SK-N-SH (cell line): ENCODE measurements around the gene SPEG. TPM values are rescaled to one million over a fixed set of nuclear protein-coding genes. Genes with fewer than 3 reads are reported as not detected.

Experiments
- CTCF ChIA-PET: fragments of 300-600, 350-600 bp; formaldehyde crosslinking; extraction: SDS; loops from one replicate; lab custom pipeline; 2021; lab: Yijun Ruan, JAX
- POLR2A ChIA-PET: fragments of 350-600 bp; sonication (Branson Sonifier 250); formaldehyde crosslinking; extraction: SDS; loops from one replicate; lab custom pipeline; 2020; ENCODE audit warnings: antibody characterized with exemption, inconsistent platforms; lab: Yijun Ruan, JAX
- DNase-seq: peaks from one replicate; pipeline ENCODE4 v3.0.0; 2012
- H2AFZ ChIP-seq: fragments of 200-600 bp; sonication (generic); 2 replicates; pipeline ENCODE4 v1.8.1; 2016; ENCODE audit warnings: antibody characterized with exemption, mild to moderate bottlenecking, low read depth
- H3F3A ChIP-seq: fragments of 200-600 bp; sonication (generic); replicated peaks from 2 replicates; pipeline ENCODE3; 2016; ENCODE audit warnings: antibody characterized with exemption, mild to moderate bottlenecking; ENCODE audit not compliant: insufficient read depth
- H3K27ac ChIP-seq, 2 experiments: fragments of 200-500 bp in 1 of 2; fragments of 200-600 bp in 1 of 2; sonication (Bioruptor generic) in 1 of 2; sonication (generic), shearing (Covaris generic) in 1 of 2; 2 replicates each; pipeline versions ENCODE4 v1.5.1 to v1.6.1; 2014 to 2016; ENCODE audit warnings: low read depth in 2 of 2, inconsistent platforms in 1 of 2, low read length in 1 of 2, mild to moderate bottlenecking in 1 of 2, mixed read lengths in 1 of 2
- H3K27me3 ChIP-seq: fragments of 200-600 bp; sonication (generic), shearing (Covaris generic); 2 replicates; pipeline ENCODE4 v1.6.1; 2016; ENCODE audit warnings: mixed run types; ENCODE audit not compliant: insufficient read depth
- H3K36me3 ChIP-seq, 2 experiments: fragments of 200-500 bp in 1 of 2; fragments of 200-600 bp in 1 of 2; sonication (Bioruptor generic) in 1 of 2; sonication (generic) in 1 of 2; replicated peaks in 1 of 2; 2 replicates each; pipeline versions ENCODE3 to v1.5.1; 2014 to 2016; ENCODE audit warnings: low read length in 1 of 2, mild to moderate bottlenecking in 1 of 2; ENCODE audit not compliant: insufficient read depth in 2 of 2, control insufficient read depth in 1 of 2
- H3K4me1 ChIP-seq, 2 experiments: fragments of 200-500 bp in 1 of 2; fragments of 200-600 bp in 1 of 2; sonication (Bioruptor generic) in 1 of 2; sonication (generic), shearing (Covaris generic) in 1 of 2; 2 replicates each; pipeline versions ENCODE4 v1.5.1 to v1.6.1; 2014 to 2016; ENCODE audit warnings: low read depth in 1 of 2, low read length in 1 of 2, mixed run types in 1 of 2; ENCODE audit not compliant: insufficient read depth in 2 of 2, control insufficient read depth in 1 of 2
- H3K4me2 ChIP-seq: fragments of 200-600 bp; sonication (generic), shearing (Covaris generic); 2 replicates; pipeline ENCODE4 v1.6.1; 2017; ENCODE audit warnings: mixed run types
- H3K4me3 ChIP-seq, 2 experiments: fragments of 200-500 bp in 1 of 2; fragments of 200-600 bp in 1 of 2; sonication (Bioruptor generic) in 1 of 2; sonication (generic), shearing (Covaris generic) in 1 of 2; 2 replicates each; pipeline versions ENCODE4 v1.5.1 to v1.8.1; 2014 to 2016; ENCODE audit warnings: low read depth in 2 of 2, inconsistent platforms in 1 of 2, low read length in 1 of 2, mild to moderate bottlenecking in 1 of 2, mixed read lengths in 1 of 2, moderate library complexity in 1 of 2
- H3K79me2 ChIP-seq: fragments of 200-600 bp; sonication (generic); 2 replicates; pipeline ENCODE4 v1.8.1; 2017; ENCODE audit warnings: mild to moderate bottlenecking; ENCODE audit not compliant: insufficient read depth
- H3K9ac ChIP-seq: fragments of 200-600 bp; sonication (generic); 2 replicates; pipeline ENCODE4 v1.6.1; 2017; ENCODE audit warnings: mixed run types
- H3K9me2 ChIP-seq: fragments of 200-600 bp; sonication (generic); 2 replicates; pipeline ENCODE4 v1.6.1; 2017; ENCODE audit warnings: mixed run types
- H3K9me3 ChIP-seq: fragments of 200-600 bp; sonication (generic); 2 replicates; pipeline ENCODE4 v1.6.1; 2017; ENCODE audit warnings: mixed run types, mild to moderate bottlenecking, moderate library complexity
- H4K20me1 ChIP-seq: fragments of 200-600 bp; sonication (generic); 2 replicates; pipeline ENCODE4 v1.6.1; 2017; ENCODE audit warnings: mild to moderate bottlenecking, mixed run types; ENCODE audit not compliant: insufficient read depth
- EP300 ChIP-seq, 2 experiments: IDR thresholded peaks; 2 replicates each; pipeline versions ENCODE4 v1.4.0 to v1.6.1; 2012; ENCODE audit warnings: borderline replicate concordance in 1 of 2, low read depth in 1 of 2, low read length in 1 of 2
- FOSL2 ChIP-seq: IDR thresholded peaks from 2 replicates; pipeline ENCODE4 v1.4.0; 2012; ENCODE audit warnings: low read depth, mild to moderate bottlenecking, moderate library complexity, borderline replicate concordance
- FOXJ3 ChIP-seq: sonication (generic); formaldehyde crosslinking; IDR thresholded peaks from 2 replicates; pipeline ENCODE4 v1.5.1; 2020; ENCODE audit warnings: mild to moderate bottlenecking, missing genetic modification reagents
- FOXM1 ChIP-seq: IDR thresholded peaks from 2 replicates; pipeline ENCODE4 v1.4.0; 2012; ENCODE audit warnings: low read depth, mild to moderate bottlenecking
- GABPA ChIP-seq: IDR thresholded peaks from 2 replicates; pipeline ENCODE4 v1.4.0; 2012; ENCODE audit warnings: low read depth, mild to moderate bottlenecking
- GATA2 ChIP-seq: sonication (generic); formaldehyde crosslinking; IDR thresholded peaks from 2 replicates; pipeline ENCODE4 v1.5.0; 2020; ENCODE audit warnings: mild to moderate bottlenecking, missing genetic modification reagents
- JUND ChIP-seq: IDR thresholded peaks from 2 replicates; pipeline ENCODE4 v1.4.0; 2012
- MEF2A ChIP-seq: IDR thresholded peaks from 2 replicates; pipeline ENCODE4 v1.4.0; 2012; ENCODE audit warnings: low read depth, borderline replicate concordance
- MXI1 ChIP-seq: IDR thresholded peaks from 2 replicates; pipeline ENCODE4 v1.6.1; 2012; ENCODE audit warnings: mild to moderate bottlenecking, low read depth, low read length, improper control_type of control experiment
- NFIC ChIP-seq: IDR thresholded peaks from 2 replicates; pipeline ENCODE4 v1.4.0; 2012; ENCODE audit warnings: borderline replicate concordance
- NRF1 ChIP-seq: IDR thresholded peaks from 2 replicates; pipeline ENCODE4 v1.6.1; 2012; ENCODE audit warnings: low read depth, mild to moderate bottlenecking, low read length
- RAD21 ChIP-seq: IDR thresholded peaks from 2 replicates; pipeline ENCODE4 v1.6.1; 2012; ENCODE audit warnings: mild to moderate bottlenecking, low read length
- RFX5 ChIP-seq: IDR thresholded peaks from 2 replicates; pipeline ENCODE4 v1.6.1; 2012; ENCODE audit warnings: mild to moderate bottlenecking, improper control_type of control experiment, low read length
- SIN3A ChIP-seq: IDR thresholded peaks from 2 replicates; pipeline ENCODE4 v1.6.1; 2012; ENCODE audit warnings: low read depth, mild to moderate bottlenecking, low read length, moderate library complexity, borderline replicate concordance
- TEAD4 ChIP-seq: IDR thresholded peaks from 2 replicates; pipeline ENCODE4 v1.4.0; 2012; ENCODE audit warnings: mild to moderate bottlenecking, borderline replicate concordance; ENCODE audit not compliant: insufficient read depth
- WGBS: methylation state at CpG from one replicate; pipeline ENCODE4 v1.1.6; 2017; ENCODE audit warnings: low lambda C conversion rate; 5-methylcytosine and 5-hydroxymethylcytosine counted together
- polyA plus RNA-seq, 3 experiments: library from polyadenylated mRNA; depleted of rRNA; stranded (reverse); fragments of >200 nt; gene quantifications; 2 replicates each; pipeline ENCODE4 v1.2.3, GENCODE V29; 2012
- TF ChIP-seq, protein P1 (sequence below): fragments of 150-350 bp; IDR thresholded peaks from 2 replicates; pipeline ENCODE4 v1.6.1; 2016; ENCODE audit warnings: mild to moderate bottlenecking, low read depth, low read length
- TF ChIP-seq, protein P2 (sequence below): IDR thresholded peaks from 2 replicates; pipeline ENCODE4; 2012
- TF ChIP-seq, protein P3 (sequence below): fragments of 150-350 bp; IDR thresholded peaks from 2 replicates; pipeline ENCODE4 v1.6.1; 2017; ENCODE audit warnings: antibody characterized with exemption, low read length, low read depth, borderline replicate concordance
- TF ChIP-seq, protein P4 (sequence below): IDR thresholded peaks from 2 replicates; pipeline ENCODE4 v1.6.1; 2012; ENCODE audit warnings: mild to moderate bottlenecking, low read depth, low read length, moderate library complexity
- TF ChIP-seq, protein P5 (sequence below): IDR thresholded peaks from 2 replicates; pipeline ENCODE4 v1.4.0; 2012; ENCODE audit warnings: low read depth

Gene SPEG
- polyA plus RNA-seq, 1 of the 3 experiments (the other 2 are of a cell fraction) = 107 TPM

DNA sequence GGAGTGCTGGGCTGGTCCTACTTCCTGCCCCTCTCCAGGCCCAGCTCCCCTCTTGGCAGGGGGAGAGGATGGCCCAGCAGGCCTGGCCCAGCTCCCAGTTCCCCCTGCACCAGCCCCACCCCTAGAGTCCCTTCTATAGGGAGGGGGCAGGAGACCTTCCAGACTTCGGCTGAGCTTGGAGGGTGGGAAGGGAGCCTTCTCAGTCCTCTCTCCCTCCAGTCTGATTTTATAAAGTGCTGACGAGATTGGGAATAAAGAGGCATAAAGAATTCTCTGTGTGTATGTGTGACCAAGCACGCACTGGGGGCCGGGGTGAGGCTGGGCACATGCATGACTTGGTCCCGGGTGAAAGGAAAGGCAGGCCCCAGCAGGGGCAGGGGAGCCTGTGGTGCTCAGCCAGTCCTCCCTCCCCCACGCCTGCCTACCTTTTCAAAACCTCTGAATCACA lies 103.9 kb downstream of the SPEG start:
- Histone ChIP-seq H4K20me1 (peaks cover 20% of the 10 kb centered on the region), H3K4me1 (peaks cover 7 to 19% of the 10 kb centered on the region in 2 experiments; a peak in 2 of 4 replicates), H3K9ac (no peak overlapping the region), H3K9me2 (no peaks in the 10 kb centered on the region), H3K4me2 (no peak overlapping the region), H3K9me3 (no peaks in the 10 kb centered on the region), H3F3A (peaks cover 6% of the 10 kb centered on the region)
- WGBS = 70% methylated on average over 3 of the region's 6 CpGs
- no peak for DNase-seq
- TF ChIP-seq FOSL2 (no peak), RAD21 (no peak), NRF1 (no peak), NFIC (no peak), TEAD4 (no peak), EP300 (IDR thresholded peaks at IDR 0.05; ENCODE audit: borderline replicate concordance in 1 of 2, low read depth in 1 of 2, low read length in 1 of 2) (no peak), SIN3A (no peak), RFX5 (no peak), GABPA (no peak), FOXM1 (no peak), GATA2 (CRISPR knock-in tag) (no peak), MXI1 (no peak), JUND (no peak), MEF2A (no peak), FOXJ3 (CRISPR knock-in tag) (no peak)
- TF ChIP-seq, protein P1, sequence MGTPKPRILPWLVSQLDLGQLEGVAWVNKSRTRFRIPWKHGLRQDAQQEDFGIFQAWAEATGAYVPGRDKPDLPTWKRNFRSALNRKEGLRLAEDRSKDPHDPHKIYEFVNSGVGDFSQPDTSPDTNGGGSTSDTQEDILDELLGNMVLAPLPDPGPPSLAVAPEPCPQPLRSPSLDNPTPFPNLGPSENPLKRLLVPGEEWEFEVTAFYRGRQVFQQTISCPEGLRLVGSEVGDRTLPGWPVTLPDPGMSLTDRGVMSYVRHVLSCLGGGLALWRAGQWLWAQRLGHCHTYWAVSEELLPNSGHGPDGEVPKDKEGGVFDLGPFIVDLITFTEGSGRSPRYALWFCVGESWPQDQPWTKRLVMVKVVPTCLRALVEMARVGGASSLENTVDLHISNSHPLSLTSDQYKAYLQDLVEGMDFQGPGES = no peak
- TF ChIP-seq, protein P2, sequence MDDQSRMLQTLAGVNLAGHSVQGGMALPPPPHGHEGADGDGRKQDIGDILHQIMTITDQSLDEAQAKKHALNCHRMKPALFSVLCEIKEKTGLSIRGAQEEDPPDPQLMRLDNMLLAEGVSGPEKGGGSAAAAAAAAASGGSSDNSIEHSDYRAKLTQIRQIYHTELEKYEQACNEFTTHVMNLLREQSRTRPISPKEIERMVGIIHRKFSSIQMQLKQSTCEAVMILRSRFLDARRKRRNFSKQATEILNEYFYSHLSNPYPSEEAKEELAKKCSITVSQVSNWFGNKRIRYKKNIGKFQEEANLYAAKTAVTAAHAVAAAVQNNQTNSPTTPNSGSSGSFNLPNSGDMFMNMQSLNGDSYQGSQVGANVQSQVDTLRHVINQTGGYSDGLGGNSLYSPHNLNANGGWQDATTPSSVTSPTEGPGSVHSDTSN = no peak
- TF ChIP-seq, protein P3, sequence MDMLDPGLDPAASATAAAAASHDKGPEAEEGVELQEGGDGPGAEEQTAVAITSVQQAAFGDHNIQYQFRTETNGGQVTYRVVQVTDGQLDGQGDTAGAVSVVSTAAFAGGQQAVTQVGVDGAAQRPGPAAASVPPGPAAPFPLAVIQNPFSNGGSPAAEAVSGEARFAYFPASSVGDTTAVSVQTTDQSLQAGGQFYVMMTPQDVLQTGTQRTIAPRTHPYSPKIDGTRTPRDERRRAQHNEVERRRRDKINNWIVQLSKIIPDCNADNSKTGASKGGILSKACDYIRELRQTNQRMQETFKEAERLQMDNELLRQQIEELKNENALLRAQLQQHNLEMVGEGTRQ = no peak
- TF ChIP-seq, protein P4, sequence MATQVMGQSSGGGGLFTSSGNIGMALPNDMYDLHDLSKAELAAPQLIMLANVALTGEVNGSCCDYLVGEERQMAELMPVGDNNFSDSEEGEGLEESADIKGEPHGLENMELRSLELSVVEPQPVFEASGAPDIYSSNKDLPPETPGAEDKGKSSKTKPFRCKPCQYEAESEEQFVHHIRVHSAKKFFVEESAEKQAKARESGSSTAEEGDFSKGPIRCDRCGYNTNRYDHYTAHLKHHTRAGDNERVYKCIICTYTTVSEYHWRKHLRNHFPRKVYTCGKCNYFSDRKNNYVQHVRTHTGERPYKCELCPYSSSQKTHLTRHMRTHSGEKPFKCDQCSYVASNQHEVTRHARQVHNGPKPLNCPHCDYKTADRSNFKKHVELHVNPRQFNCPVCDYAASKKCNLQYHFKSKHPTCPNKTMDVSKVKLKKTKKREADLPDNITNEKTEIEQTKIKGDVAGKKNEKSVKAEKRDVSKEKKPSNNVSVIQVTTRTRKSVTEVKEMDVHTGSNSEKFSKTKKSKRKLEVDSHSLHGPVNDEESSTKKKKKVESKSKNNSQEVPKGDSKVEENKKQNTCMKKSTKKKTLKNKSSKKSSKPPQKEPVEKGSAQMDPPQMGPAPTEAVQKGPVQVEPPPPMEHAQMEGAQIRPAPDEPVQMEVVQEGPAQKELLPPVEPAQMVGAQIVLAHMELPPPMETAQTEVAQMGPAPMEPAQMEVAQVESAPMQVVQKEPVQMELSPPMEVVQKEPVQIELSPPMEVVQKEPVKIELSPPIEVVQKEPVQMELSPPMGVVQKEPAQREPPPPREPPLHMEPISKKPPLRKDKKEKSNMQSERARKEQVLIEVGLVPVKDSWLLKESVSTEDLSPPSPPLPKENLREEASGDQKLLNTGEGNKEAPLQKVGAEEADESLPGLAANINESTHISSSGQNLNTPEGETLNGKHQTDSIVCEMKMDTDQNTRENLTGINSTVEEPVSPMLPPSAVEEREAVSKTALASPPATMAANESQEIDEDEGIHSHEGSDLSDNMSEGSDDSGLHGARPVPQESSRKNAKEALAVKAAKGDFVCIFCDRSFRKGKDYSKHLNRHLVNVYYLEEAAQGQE = no peak
- TF ChIP-seq, protein P5, sequence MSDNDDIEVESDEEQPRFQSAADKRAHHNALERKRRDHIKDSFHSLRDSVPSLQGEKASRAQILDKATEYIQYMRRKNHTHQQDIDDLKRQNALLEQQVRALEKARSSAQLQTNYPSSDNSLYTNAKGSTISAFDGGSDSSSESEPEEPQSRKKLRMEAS = no peak
- TF ChIP-seq, all 33 proteins: peak for 0
- Histone ChIP-seq H2AFZ (no peak overlapping the region), H3K36me3 (peaks cover 9 to 28% of the 10 kb centered on the region in 2 experiments), H3K27me3 (no peaks in the 10 kb centered on the region), H3K79me2 (peaks cover 13% of the 10 kb centered on the region), H3K27ac (no peak overlapping the region), H3K4me3 (no peak overlapping the region)
- POLR2A ChIA-PET = interaction anchor here (1.0 kb wide), 1 partner anchor 12 kb away, joined by 3 read pairs; no protein-coding TSS in a partner anchor
- CTCF ChIA-PET = interaction anchor here (1.7 to 62.1 kb wide), 7 partner anchors 11 to 151 kb away, joined by 7 to 2824 read pairs (median 95); partner anchors contain the start of genes ASIC4 and GMPPA
